SK-MEL-5 (cell line): ENCODE results near the gene OTUB1. TPM values are rescaled to one million over a fixed set of nuclear protein-coding genes. Genes with fewer than 3 reads are reported as not detected.

Source experiments
- DNase-seq: peaks from one replicate; pipeline ENCODE4 v3.0.0-alpha.2; 2016; ENCODE audit warnings: low read depth, low spot score
- in situ Hi-C: cut with HindIII; loops from 2 replicates; pipeline ENCODE4 v1.10.0; 2016; ENCODE audit warnings: low sequenced_read_pairs, high pct_unique_total_duplicates, low pct_unique_long_range_greater_than_20kb
- total RNA-seq: library from RNA; depleted of rRNA; stranded (reverse); fragments of >200 nt; shearing (Covaris generic); gene quantifications from 2 replicates; pipeline ENCODE4 v1.2.3, GENCODE V29; 2014

Gene OTUB1
- total RNA-seq, 1 experiment from 2014 or later: 37.3 TPM

- in situ Hi-C loops: no loop called here
- DNase-seq: no peak
Measured at GRCh38 chr11:64000026-64000739, 13.9 kb downstream of the OTUB1 start.

GRCh38 chr11:64000740-64001483, 14.7 kb downstream of the OTUB1 start:
- in situ Hi-C loops: no loop called here
- DNase-seq: no peak

- DNase-seq: no peak
- in situ Hi-C loops: no loop called here
Measured at GRCh38 chr11:64001484-64002420, 15.5 kb downstream of the OTUB1 start.

GRCh38 chr11:64003807-64004589, 17.8 kb downstream of the OTUB1 start:
- no peak for DNase-seq
- in situ Hi-C loops: no loop called here

- DNase-seq: no peak
- in situ Hi-C loops: no loop called here
Measured at GRCh38 chr11:64004590-64004984, 18.3 kb downstream of the OTUB1 start.

GRCh38 chr11:64005691-64006090, 19.5 kb downstream of the OTUB1 start:
- in situ Hi-C loops: no loop called here
- no peak for DNase-seq

GRCh38 chr11:64006398-64006797, 20.2 kb downstream of the OTUB1 start:
- no peak for DNase-seq
- in situ Hi-C loops: no loop called here

GRCh38 chr11:64007160-64007628, 21.0 kb downstream of the OTUB1 start:
- in situ Hi-C loops: no loop called here
- DNase-seq: no peak

- no peak for DNase-seq
- in situ Hi-C loops: no loop called here
Measured at GRCh38 chr11:64007629-64008282, 21.5 kb downstream of the OTUB1 start.

- DNase-seq: no peak
- in situ Hi-C loops: no loop called here
Measured at GRCh38 chr11:64008283-64008913, 22.2 kb downstream of the OTUB1 start.

GRCh38 chr11:64008914-64009633, 22.8 kb downstream of the OTUB1 start:
- DNase-seq: no peak
- in situ Hi-C loops: no loop called here

GRCh38 chr11:64009710-64010109, 23.5 kb downstream of the OTUB1 start:
- in situ Hi-C loops: no loop called here
- DNase-seq: no peak

- in situ Hi-C loops: no loop called here
Measured at GRCh38 chr11:64010783-64011182, 24.5 kb downstream of the OTUB1 start.

GRCh38 chr11:64011371-64011770, 25.1 kb downstream of the OTUB1 start:
- no peak for DNase-seq
- in situ Hi-C loops: no loop called here

More at GRCh38 chr11:64010783-64011182, 24.5 kb downstream of the OTUB1 start:
- DNase-seq: no peak

- no peak for DNase-seq
- in situ Hi-C loops: no loop called here
Measured at GRCh38 chr11:64013141-64013896, 27.1 kb downstream of the OTUB1 start.
